ENCODE measurements around the gene VCL. TPM values are rescaled to one million over a fixed set of nuclear protein-coding genes. Genes with fewer than 3 reads are reported as not detected.

VCL gene
- total and polyA plus RNA-seq, 5 donors: 74.6 to 246 (median 216) TPM

DNA sequence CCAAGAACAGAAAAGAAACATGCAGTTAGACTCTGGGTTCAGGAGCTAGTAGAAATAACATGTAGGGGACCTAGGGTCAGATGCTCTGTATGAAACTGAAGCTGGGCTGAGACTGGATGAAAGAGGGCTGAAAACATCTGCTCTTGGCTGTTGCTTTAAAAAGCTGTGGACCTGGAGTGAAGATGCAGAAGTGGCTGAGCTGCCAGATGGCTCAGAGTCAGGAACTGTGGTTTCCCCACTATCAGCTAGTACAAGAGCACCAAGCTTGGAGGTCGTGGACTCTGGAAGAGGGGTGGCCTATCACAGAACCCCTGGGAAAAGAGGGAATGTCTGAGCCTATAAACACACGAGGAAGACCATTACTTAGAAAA, 159.0 kb downstream of the VCL start:
- H3K4me3 ChIP-seq (ENCODE audit: low read length): no peak overlapping the region
- no peaks in the 10 kb centered on the region for H3K27me3 ChIP-seq (ENCODE audit: control insufficient read depth, insufficient read depth)
- H3K9me3 ChIP-seq (ENCODE audit: control insufficient read depth, low read length): no peaks in the 10 kb centered on the region
- H3K27ac ChIP-seq (ENCODE audit: low read length): no peak overlapping the region
- intact Hi-C loops (cut with DNase I): no loop called here
- 15% methylated on average over 2 of the region's 2 CpGs for WGBS
- no peaks in the 10 kb centered on the region for H3K4me1 ChIP-seq (ENCODE audit: control insufficient read depth, insufficient read depth, low read length)
- peak; percentile 43 to 85 (median 68) for DNase-seq
- peak; percentile 79 to 84 for ATAC-seq

DNA sequence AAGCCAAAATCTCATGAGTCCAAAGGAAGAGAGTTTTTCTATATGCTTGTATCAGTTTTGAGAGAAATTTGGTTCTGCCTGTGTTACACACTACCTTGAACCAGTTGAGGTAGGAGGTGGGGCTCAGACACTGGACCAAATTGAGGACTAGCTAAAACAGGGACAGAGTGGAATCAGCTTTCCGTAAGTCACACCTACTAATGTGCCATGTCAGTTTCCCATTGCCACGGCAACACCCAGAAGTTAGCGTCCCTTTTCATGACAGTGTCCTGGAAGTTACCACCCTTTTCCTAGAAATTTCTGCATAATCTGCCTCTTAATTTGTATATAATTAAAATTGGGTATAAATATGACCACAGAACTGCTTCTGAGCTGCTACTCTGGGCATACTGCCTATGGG, 162.1 kb downstream of the VCL start:
- H3K27ac ChIP-seq (ENCODE audit: low read length): no peak overlapping the region
- ATAC-seq: no peak
- 91% methylated on average over 3 of the region's 3 CpGs for WGBS
- no peak for DNase-seq
- no peaks in the 10 kb centered on the region for H3K9me3 ChIP-seq (ENCODE audit: control insufficient read depth, low read length)
- H3K4me3 ChIP-seq (ENCODE audit: low read length): no peak overlapping the region
- intact Hi-C loops (cut with DNase I): no loop called here
- H3K4me1 ChIP-seq (ENCODE audit: control insufficient read depth, insufficient read depth, low read length): no peaks in the 10 kb centered on the region
- H3K27me3 ChIP-seq (ENCODE audit: control insufficient read depth, insufficient read depth): no peaks in the 10 kb centered on the region

DNA sequence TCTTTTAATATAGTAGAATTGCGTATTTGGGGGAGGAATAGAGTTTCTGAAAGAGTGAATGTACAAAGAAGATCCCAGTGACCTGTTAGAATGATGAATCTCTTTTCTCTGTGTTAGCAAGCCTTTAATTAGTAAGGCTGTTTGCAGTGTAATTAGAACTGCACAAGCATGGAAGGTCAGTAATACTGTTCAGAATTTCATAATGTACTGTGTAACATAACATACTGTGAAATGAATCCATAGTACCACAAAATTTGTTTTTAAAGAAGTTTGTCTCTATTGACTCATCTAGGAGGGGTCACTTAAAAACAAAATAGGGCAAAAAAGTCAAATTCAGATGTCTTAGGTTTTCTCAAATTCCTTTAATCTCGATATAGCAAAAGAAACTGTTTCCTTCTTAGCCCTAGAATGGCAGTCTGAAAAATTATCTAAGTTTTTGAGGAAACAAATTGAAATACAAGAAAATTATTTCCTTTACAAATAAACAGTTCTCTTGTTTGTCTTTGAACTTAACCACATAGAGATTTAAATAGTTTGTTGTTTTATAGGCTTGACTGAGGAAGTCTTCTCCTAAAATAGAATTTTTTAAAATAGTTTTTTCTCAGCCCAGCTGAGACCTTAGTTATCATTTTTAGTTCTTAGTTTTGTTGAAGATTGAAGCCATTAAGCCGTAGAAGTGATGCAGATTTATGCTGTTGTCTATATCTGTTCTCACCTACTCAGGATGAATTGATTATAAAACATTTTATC, 165.6 kb downstream of the VCL start:
- WGBS: 71% methylated on average over 3 of the region's 3 CpGs
- no peak overlapping the region for H3K27ac ChIP-seq (ENCODE audit: low read length)
- H3K4me3 ChIP-seq (ENCODE audit: low read length): no peak overlapping the region
- ATAC-seq (no peak), DNase-seq (no peak)
- no peaks in the 10 kb centered on the region for H3K9me3 ChIP-seq (ENCODE audit: control insufficient read depth, low read length)
- no peaks in the 10 kb centered on the region for H3K27me3 ChIP-seq (ENCODE audit: control insufficient read depth, insufficient read depth)
- intact Hi-C loops (cut with DNase I): no loop called here
- no peaks in the 10 kb centered on the region for H3K4me1 ChIP-seq (ENCODE audit: control insufficient read depth, insufficient read depth, low read length)

DNA sequence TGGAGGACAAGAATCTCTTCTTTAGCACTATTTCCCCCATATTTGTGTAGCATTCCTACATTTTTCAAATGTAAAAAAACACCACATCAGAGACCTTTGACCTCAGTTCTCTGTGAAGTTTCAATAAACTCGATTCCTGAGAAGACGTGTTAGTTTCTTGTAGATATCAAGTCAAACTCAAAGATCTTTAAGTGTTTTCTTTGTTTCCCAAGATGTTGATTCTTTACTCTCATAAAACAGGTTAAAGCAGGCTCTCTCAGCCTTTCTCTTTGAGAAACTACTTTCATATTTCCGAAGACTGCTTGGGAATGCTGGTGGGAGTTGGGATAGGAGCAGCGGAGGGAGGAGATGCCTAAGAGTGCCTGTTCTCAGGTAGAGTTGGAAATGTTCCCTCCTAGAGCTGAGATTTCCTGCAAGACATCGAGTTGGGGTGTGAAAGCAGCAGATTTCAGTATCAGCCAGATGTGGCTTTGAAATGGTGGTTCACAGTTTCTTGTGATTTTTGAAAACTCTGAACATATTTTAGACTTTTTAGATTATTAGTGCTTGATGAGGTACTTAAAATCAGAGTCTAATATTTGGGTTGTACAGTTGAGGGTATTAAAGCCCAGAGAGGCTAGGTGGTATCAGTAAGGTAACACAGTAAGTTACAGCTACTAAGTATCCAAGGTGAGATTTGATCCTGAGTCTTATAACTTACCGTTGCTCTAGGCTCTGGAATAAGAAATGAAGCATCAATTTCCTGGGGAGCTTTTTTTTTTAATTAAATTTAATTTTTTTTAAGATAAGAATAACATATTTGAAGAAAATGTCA, 167.0 kb downstream of the VCL start:
- no peak for DNase-seq
- intact Hi-C loops (cut with DNase I): no loop called here

DNA sequence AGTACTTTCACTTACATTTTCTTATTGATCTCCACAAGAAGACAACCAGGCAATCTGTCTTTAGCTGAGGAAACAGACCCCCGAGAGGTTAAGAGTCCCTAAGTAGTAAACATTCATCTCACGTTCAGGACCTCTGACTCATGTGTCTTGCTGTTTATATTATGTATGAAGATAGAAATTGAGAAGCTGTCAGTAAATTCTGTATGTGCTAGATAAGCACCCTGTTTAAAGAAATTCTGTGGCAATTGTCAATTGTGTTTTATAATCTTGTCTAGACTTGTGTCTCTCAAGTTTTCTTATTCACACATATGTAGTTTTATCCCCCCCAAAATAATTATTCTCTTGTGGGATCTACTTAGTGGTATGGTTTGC, 167.6 kb downstream of the VCL start:
- no peak for ATAC-seq
- DNase-seq: no peak
- Histone ChIP-seq H3K9me3 (ENCODE audit: control insufficient read depth, low read length) (no peaks in the 10 kb centered on the region), H3K27ac (ENCODE audit: low read length) (no peak overlapping the region), H3K4me3 (ENCODE audit: low read length) (no peak overlapping the region), H3K27me3 (ENCODE audit: control insufficient read depth, insufficient read depth) (no peaks in the 10 kb centered on the region), H3K4me1 (ENCODE audit: control insufficient read depth, insufficient read depth, low read length) (no peaks in the 10 kb centered on the region)
- intact Hi-C loops (cut with DNase I): no loop called here
- 57% methylated on average over 2 of the region's 2 CpGs for WGBS

More for the DNA sequence above, 167.0 kb downstream of the VCL start:
- no peaks in the 10 kb centered on the region for H3K27me3 ChIP-seq (ENCODE audit: control insufficient read depth, insufficient read depth)
- no peaks in the 10 kb centered on the region for H3K9me3 ChIP-seq (ENCODE audit: control insufficient read depth, low read length)
- H3K27ac ChIP-seq (ENCODE audit: low read length): no peak overlapping the region
- no peak for ATAC-seq
- WGBS: 67% methylated on average over 6 of the region's 6 CpGs
- H3K4me1 ChIP-seq (ENCODE audit: control insufficient read depth, insufficient read depth, low read length): no peaks in the 10 kb centered on the region
- no peak overlapping the region for H3K4me3 ChIP-seq (ENCODE audit: low read length)

DNA sequence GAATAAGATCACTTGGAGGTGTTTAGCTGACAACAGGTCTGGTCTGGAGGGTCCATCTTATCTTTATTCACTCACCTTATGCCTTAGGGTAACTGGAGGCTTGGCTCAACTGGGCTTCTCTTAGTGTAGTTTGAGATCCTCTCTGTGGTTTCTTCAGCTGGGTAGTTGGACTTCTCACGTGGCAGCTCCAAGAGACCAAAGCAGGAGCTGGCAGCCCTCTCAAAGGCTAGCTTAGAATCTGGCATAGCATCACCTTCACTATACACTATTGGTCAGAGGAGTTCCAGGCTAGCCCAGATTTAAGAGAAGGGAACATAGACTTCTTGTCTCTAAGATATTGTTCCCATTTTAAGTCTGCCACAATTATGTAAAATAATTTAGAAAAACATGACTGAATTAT, 169.5 kb downstream of the VCL start:
- Histone ChIP-seq H3K4me3 (ENCODE audit: low read length) (no peak overlapping the region), H3K9me3 (ENCODE audit: control insufficient read depth, low read length) (no peaks in the 10 kb centered on the region), H3K4me1 (ENCODE audit: control insufficient read depth, insufficient read depth, low read length) (no peaks in the 10 kb centered on the region), H3K27ac (ENCODE audit: low read length) (no peak overlapping the region), H3K27me3 (ENCODE audit: control insufficient read depth, insufficient read depth) (no peaks in the 10 kb centered on the region)
- ATAC-seq (no peak), DNase-seq (no peak)
- intact Hi-C loops (cut with DNase I): no loop called here
- 42% methylated on average over 1 of the region's 1 CpG for WGBS

Other genes starting within 250 kb of the VCL start
- 10 to 100 TPM; 20.6 to 28.1 (median 23.2) TPM for gene CHCHD1, start 216.1 kb upstream of the VCL start, total RNA-seq
- 76.8 TPM for gene CHCHD1, start 216.1 kb upstream of the VCL start, polyA plus RNA-seq
- 10 to 100 TPM; 53.3 to 67.3 (median 62.9) TPM for gene ZSWIM8, start 212.5 kb upstream of the VCL start, total RNA-seq
- gene ZSWIM8, start 212.5 kb upstream of the VCL start, polyA plus RNA-seq: 61.2 TPM
- gene NDST2, start 186.5 kb upstream of the VCL start, total RNA-seq: 10 to 100 TPM; 13.8 to 17.5 (median 15.5) TPM
- gene NDST2, start 186.5 kb upstream of the VCL start, polyA plus RNA-seq: 9.6 TPM
- gene CAMK2G, start 123.6 kb upstream of the VCL start, total RNA-seq: 10 to 100 TPM; 10.0 to 18.2 (median 13.7) TPM
- 7.3 TPM for gene CAMK2G, start 123.6 kb upstream of the VCL start, polyA plus RNA-seq
- 1 to 10 TPM; 4.8 to 7.1 (median 5.6) TPM for gene PLAU, start 87.0 kb upstream of the VCL start, total RNA-seq
- gene PLAU, start 87.0 kb upstream of the VCL start, polyA plus RNA-seq: 7.0 TPM
- gene AP3M1, start 152.7 kb downstream of the VCL start, total RNA-seq: 10 to 100 TPM; 23.3 to 29.5 (median 27.4) TPM
- 12.6 TPM for gene AP3M1, start 152.7 kb downstream of the VCL start, polyA plus RNA-seq
- 10 to 100 TPM; 34.5 to 42.2 (median 40.3) TPM for gene ADK, start 153.1 kb downstream of the VCL start, total RNA-seq
- gene ADK, start 153.1 kb downstream of the VCL start, polyA plus RNA-seq: 41.0 TPM

All from right cardiac atrium (tissue), 5 donors.